ENCODE measurements around the gene MAPK6.

DNA sequence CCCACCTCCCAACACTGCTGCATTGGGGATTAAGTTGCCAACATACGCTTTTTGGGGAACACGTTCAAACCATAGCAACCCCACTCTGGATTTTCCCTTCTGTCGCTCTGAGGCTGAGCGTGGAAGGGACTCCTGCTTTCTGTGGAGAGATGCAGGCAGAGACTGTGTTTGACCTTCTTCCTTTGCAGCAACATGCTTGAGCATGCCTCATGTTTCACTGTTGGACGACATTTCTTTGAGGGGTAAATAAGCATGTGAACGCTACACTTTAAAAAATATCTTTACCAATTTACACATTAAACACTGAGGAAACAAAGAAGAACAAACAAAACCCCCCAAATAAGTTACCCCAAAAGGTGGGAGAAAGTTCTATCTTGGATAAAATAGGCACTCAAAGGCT, 14.2 kb upstream of the MAPK6 start:
- TF ChIP-seq EP300 (IDR thresholded peaks at IDR 0.05) (no peak), POLR2AphosphoS5 (IDR thresholded peaks at IDR 0.05) (no peak), POLR2A (IDR thresholded peaks at IDR 0.05; ENCODE audit: low read depth) (no peak)
- TF ChIP-seq, protein P1, sequence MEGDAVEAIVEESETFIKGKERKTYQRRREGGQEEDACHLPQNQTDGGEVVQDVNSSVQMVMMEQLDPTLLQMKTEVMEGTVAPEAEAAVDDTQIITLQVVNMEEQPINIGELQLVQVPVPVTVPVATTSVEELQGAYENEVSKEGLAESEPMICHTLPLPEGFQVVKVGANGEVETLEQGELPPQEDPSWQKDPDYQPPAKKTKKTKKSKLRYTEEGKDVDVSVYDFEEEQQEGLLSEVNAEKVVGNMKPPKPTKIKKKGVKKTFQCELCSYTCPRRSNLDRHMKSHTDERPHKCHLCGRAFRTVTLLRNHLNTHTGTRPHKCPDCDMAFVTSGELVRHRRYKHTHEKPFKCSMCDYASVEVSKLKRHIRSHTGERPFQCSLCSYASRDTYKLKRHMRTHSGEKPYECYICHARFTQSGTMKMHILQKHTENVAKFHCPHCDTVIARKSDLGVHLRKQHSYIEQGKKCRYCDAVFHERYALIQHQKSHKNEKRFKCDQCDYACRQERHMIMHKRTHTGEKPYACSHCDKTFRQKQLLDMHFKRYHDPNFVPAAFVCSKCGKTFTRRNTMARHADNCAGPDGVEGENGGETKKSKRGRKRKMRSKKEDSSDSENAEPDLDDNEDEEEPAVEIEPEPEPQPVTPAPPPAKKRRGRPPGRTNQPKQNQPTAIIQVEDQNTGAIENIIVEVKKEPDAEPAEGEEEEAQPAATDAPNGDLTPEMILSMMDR (IDR thresholded peaks at IDR 0.05): no peak

Measured in esophagus muscularis mucosa (tissue), 4 donors.